NCI-H2081 (cell line): ENCODE data around the gene LMO7.
"Not testable (repeated sequence)": the region's sequence is repeated elsewhere in the genome, so short reads cannot be mapped to it uniquely, and the experiment has no call there.

Experiments
- DNase-seq, 2 experiments: peaks; one replicate each; lab custom pipeline; 2025; lab: John Stamatoyannopoulos, UW

LMO7 gene

GRCh38 chr13:75699062-75699461, 62.9 kb downstream of the LMO7 start:
- no peak for DNase-seq

DNA sequence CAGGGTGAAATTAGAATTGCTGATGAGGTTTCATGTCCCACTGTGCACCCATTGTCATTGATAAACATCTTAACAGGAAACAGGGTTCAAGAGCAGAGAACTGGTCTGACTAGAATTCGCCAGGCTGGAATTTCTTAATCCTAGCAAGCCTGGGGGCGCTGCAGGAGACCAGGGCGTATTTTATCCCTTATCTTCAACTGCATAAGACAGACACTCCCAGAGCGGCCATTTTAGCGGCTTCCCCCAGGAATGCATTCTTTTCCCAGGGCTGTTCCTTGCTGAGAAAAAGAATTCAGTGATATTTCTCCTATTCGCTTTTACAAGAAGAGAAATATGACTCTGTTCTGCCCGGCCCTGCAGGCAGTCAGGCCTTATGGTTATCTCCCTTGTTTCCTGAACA, 63.6 kb downstream of the LMO7 start:
- not testable (repeated sequence) for DNase-seq

- no peak for DNase-seq
Observed at GRCh38 chr13:75700552-75700951, 64.4 kb downstream of the LMO7 start.

- DNase-seq: no peak
Observed at GRCh38 chr13:75702476-75702875, 66.3 kb downstream of the LMO7 start.

DNA sequence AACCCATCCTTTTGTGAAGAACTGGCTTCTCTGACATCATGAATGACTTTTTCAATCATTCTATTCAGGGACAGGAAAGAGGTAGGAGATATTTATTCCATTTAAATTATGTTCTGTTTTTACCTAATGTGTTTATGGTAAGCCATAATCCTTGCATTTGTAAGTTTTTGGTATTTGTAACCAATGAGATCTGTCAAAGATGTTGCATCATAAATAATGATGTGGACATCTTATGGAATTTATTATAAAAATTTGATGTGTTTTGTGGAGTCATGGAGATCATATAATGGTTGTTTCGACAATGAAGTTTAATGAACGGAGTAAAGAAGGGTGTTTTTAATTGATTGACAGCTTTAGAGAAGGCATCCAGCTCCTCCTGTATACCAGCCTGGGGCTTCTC, 67.6 kb downstream of the LMO7 start:
- DNase-seq: no peak

DNA sequence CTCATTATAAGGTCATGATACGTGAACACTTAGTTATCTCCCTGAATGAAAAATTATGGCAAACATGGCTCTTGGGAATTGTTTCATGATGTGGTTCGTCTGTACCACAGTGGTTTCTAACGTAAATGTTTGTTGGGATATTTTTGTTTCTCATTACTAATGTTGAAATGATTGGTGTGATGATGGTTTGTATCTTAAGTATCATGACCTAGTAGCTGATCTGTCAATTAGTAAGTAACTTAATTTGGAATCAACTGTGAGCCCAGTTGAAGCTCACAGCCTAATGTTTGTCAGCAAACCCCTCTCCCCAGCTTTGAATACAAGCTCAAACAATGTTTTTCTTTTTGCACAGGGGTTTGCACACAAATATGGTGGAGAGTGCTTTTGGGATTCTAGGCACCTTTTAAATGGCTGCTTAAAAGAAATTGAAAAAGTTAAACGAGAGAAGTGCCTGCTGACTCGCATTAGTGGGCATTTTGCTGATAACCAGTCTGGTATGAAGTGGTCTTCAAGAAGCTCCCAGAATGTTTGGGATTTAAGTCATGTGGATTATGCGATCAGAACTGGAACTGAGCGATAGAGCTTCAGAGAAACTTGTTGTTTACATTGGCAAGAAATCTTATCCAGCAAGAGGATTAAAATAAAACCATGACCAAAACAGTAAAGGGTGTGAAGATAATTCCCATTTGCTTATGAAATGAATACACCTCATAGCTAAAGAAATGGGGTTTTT, 68.2 kb downstream of the LMO7 start:
- no peak for DNase-seq

- peak in 1 of 2 experiments; percentile 12 for DNase-seq
Observed at GRCh38 chr13:75704927-75705288, 68.8 kb downstream of the LMO7 start.

- DNase-seq: no peak
Observed at GRCh38 chr13:75705395-75705794, 69.3 kb downstream of the LMO7 start.

DNA sequence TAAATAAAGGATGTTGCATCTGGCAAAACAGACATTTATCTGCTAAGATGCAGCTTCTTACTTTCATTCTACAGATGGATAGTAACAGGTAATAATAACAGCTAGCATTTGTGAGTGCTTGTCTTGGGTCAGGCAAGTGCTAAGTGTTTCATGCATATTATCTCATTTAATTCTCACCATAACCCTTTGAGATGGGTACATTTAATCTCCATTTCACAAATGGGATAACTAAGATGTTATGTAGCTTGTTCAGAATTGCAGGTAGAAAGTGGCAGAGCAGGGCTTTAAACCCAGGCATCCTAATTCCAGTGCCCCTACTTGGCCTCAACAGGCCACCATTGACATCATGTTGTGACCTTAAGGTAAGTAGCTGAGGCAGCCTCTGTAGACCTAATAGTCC, 69.8 kb downstream of the LMO7 start:
- no peak for DNase-seq

GRCh38 chr13:75713852-75714251, 77.7 kb downstream of the LMO7 start:
- DNase-seq: no peak

DNA sequence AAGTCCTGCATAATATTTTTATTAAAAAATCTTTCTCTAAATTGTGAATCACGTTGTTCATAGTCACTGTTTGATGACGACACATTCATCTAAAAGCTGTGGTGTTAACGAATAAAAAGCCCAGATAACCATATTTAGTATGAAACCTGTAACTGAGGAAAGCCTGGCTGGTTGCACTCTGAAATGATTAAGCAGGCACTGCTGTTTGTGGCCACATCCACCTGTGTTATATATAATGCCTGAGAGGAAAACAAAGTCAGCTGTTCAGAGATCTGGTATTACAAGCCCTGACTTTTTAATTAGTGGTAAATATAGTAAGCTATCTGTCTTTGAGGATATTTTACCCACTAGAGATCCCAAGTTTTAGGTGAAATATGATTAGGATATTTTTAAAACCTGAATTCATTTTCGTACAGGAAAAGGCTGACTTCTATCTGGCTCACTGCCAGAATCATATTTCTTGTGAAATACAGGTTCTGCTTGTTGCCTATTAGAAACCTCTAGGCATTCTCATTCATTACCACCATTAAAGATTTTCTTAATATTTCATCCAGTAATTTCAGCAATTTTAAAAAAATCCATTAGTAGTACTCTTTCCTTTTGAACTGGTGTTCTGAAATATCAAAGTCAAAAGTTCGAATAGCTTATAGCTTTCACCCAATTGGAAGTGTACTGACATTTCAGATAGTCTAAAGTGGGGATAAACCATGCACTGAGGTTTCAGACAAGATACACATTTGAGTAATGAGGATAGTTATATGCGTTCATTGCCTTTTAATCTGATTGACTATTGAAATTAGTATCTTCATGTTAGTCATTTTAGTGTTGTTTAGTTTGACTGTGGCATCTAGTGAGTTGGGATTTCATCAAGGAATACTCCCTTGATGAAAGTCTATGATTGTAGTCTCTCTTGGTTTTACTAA, 79.7 kb downstream of the LMO7 start:
- no peak for DNase-seq

GRCh38 chr13:75717525-75717924, 81.4 kb downstream of the LMO7 start:
- DNase-seq: no peak

DNA sequence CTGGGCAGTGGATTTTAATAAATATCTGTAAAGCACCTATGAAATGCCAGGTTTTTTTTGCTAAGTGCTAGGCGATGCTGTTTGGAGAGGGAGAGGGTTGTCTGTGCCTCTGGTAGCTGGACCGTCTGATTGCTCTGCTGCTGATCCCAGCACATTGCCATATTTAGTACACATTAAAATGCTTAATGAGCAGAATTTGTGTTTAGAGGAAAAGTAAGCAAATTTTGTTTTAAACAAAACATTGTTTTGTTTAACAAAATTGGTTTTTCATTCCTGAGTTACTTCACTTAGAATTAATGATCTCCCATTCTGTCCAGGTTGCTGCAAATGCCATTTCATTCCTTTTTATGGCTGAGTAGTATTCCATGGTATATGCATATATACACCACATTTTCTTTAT, 85.2 kb downstream of the LMO7 start:
- DNase-seq: no peak

DNA sequence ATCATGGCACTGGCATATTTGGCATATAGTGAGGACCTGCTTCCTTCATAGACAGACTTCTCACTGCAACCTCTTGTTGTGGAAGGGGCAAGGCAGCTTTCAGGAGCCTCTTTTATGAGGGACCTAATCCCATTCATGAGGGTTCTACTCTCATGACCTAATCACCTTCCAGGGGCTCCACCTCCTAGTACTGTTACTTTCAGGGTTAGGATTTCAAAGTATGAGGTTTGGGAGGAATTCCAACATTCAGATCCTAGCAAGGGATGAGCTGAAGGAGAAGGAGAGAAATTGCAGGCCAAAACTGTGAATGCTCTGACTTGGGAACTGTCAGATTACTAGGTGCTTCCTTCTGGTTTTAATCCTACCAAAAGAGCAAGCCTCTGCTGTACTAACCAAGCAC, 87.8 kb downstream of the LMO7 start:
- DNase-seq: no peak

DNA sequence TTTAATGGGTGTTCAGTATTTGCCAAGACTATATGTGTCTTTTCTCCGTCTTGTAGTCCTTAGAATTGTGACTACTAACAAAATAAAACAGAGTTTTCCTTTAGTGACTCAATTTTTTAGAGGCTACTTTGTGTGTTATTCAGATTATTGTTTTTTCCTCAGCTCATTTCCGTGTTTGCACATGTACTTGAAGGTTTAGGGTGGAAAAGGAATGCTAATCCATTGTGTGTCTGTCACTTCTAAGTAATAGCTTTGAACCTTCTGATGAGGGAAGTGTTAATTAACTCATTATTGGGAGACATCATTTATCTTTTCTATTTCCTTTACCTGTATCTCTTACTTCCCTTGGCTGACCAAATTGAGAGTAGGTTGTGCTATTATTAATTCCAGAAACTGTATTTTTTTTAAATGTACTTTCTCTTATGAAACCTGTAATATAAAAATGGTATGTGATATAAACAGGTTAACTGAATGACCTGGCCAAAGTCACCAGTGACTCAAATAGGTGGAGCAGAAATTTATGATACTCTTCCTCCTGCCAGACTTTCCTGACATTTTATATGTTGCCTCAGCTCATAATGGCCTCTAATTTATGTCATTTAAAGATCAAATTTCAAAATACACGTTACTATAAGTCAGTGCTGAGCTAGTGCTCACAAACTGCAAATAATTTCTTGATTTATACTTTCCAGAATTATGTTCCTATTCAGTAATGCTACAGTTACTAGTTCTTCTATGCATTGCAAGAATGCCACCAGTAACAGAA, 88.8 kb downstream of the LMO7 start:
- DNase-seq: peak in 1 of 2 experiments; percentile 29

DNA sequence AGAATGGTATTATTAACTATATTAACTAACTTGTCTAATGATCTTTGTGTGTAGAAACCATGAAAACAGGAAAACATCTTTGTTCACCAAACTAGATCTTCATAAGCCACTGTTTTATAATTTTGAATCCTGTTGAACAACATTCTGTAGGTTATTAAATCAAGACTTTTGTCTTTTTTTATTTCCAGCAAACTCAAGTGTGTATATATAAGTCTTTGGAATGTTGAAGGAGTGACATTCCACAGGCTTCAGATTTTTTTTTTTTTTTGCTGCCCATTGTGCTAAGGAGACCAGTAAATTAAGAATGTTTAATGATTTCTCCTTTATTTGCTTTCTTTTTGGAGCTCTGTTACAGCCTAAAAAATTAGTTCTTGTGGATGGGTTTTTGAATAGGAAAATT, 89.6 kb downstream of the LMO7 start:
- no peak for DNase-seq

DNA sequence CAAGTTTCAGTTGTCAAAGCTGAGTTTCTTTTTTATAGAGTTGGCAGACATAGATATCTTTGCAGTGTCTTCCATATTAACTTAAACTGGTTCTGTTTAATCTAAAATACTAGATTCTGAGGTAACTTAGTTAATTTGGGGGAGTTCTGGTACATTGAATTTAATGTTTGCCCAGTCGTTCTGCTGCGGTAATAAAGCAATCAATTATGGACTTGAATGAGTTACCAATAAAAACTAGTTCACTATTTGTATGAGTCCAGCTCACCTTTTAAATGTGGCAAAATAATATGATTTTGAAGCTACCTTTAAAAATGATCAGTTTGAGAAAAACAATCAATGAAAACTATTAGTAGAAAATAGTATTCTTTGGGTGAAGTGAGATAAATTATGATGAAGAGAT, 90.2 kb downstream of the LMO7 start:
- no peak for DNase-seq

GRCh38 chr13:75733113-75733512, 97.0 kb downstream of the LMO7 start:
- not testable (repeated sequence) for DNase-seq

DNA sequence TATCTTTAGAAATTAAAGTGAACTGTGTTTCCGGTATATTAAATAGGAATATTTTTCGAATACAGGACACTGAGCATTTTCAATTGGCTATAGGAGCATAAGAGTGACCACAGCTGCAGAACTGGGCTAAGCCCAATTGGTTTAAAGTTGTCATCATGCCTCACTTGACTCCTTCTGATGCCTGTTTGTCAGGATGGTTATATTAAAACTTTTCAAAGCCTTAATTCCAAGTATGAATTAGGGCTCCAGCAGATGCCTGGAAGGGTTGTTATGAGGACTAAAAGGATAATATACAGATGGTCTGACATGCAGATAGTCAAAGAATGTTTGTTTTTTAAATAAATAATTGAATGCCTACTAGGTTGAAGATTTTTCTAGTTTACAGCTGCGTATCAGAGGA, 100.0 kb downstream of the LMO7 start:
- DNase-seq: no peak

DNA sequence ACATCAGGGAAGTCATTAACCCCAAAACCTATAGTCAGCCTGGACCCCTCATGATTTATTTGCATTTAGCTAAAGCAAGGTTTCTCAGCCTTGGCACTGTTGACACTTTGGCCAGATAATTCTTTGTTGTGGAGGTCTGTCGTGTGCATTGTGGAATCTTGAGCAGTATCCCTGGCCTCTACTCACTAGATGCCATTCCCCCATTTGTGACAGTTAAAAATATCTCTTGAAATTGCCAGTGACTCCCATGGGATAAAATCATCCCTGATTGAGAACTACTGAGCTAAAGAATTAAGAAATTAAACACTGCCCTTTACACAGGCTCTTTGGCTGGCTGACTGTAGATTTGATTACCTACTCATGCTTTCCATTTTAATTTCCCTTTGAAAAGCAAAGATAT, 102.7 kb downstream of the LMO7 start:
- no peak for DNase-seq

DNA sequence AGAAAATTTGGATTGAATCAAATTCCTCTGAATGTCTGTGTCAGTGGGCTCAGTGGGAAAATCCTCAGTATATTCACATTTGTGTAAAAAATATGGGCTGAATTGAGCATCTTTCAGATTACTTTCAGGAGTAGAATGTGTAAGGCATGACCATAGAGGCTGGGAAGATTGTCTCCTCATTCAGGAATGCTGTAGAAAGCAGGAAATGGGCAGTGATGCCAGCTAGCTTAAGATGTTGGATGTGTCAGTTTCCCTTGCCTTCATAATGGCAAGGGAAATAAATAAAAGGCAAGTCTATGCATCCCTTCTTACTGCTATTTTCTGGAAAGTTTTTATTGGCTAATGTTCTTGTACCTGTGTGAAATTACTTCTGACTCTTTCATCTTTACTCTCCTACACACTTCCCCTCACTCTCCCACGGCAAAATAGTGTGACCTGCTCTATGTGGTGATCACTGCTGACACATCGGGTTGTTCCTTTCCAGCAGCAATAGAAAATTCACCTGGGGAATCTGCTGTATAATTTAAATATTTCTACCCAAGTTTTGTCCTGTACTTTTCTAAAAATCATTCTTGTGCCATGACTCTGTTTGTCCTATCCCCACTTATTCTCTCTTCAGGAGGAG, 103.2 kb downstream of the LMO7 start:
- no peak for DNase-seq

DNA sequence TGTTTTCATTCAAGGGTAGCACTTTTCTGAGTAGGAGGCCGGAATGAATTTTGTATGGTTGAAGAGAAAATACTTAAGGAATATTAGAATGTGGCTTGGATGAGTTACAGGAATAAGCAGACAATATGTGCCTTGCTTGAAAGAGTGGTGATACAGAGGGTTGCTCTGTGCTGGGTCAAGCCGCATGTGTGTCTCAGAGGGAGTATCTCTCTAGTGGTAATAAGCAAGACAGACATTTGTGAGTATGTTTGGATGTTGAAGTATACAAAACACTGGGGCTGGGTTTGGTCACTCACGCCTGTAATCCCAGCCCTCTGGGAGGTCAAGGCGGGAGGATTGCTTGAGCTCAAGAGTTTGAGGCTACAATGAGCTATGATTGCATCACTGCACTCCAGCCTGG, 103.9 kb downstream of the LMO7 start:
- no peak for DNase-seq
